HEK293 (cell line): ENCODE data around the gene LRP1B.

Experiments used
- CTCF ChIA-PET: fragments of 350-600 bp; formaldehyde crosslinking; extraction: SDS; loops from one replicate; lab custom pipeline; 2021; ENCODE audit warnings: antibody characterized with exemption; lab: Yijun Ruan, JAX
- POLR2A ChIA-PET: fragments of 300-600 bp; formaldehyde crosslinking; extraction: SDS; loops from one replicate; lab custom pipeline; 2020; ENCODE audit warnings: antibody characterized with exemption, inconsistent platforms; lab: Yijun Ruan, JAX
- H3K27ac ChIP-seq: fragments of 200-500 bp; sonication (Bioruptor generic); 2 replicates; pipeline ENCODE4 v1.5.1; 2014; ENCODE audit warnings: low read depth, low read length, control low read depth, inconsistent platforms; ENCODE audit errors: extremely low read depth
- H3K36me3 ChIP-seq, 2 experiments: fragments of 200-500 bp in 1 of 2; sonication (Bioruptor generic) in 1 of 2; 1 replicate in 1 of 2; 2 replicates in 1 of 2; pipeline ENCODE4 v1.5.1; 2014 to 2017; ENCODE audit warnings: inconsistent platforms in 2 of 2, low read length in 2 of 2; ENCODE audit not compliant: control insufficient read depth in 2 of 2, insufficient read depth in 1 of 2
- H3K4me1 ChIP-seq: fragments of 200-500 bp; sonication (Bioruptor generic); 2 replicates; pipeline ENCODE4 v1.5.1; 2014; ENCODE audit warnings: mild to moderate bottlenecking, low read length, inconsistent platforms; ENCODE audit not compliant: control insufficient read depth, insufficient read depth
- H3K4me3 ChIP-seq: 2 replicates; pipeline ENCODE4 v1.5.1; 2011; ENCODE audit warnings: low read depth, mild to moderate bottlenecking, control low read depth, low read length, moderate library complexity
- H3K9me3 ChIP-seq: fragments of 200-500 bp; sonication (Bioruptor generic); 2 replicates; pipeline ENCODE4 v1.5.1; 2014; ENCODE audit warnings: low read depth, low read length, inconsistent platforms; ENCODE audit not compliant: control insufficient read depth, insufficient read depth
- AEBP2 ChIP-seq: fragments of 450-650 bp; formaldehyde crosslinking; IDR thresholded peaks from 2 replicates; pipeline ENCODE4 v1.5.1; 2016; ENCODE audit warnings: missing biosample characterization, missing genetic modification characterization, borderline replicate concordance
- KLF1 ChIP-seq: fragments of 450-650 bp; formaldehyde crosslinking; IDR thresholded peaks from 2 replicates; pipeline ENCODE4 v1.5.1; 2016; ENCODE audit warnings: missing biosample characterization, missing genetic modification characterization
- OSR2 ChIP-seq: fragments of 450-650 bp; formaldehyde crosslinking; IDR thresholded peaks from 2 replicates; pipeline ENCODE4 v1.5.1; 2016; ENCODE audit warnings: missing biosample characterization, missing genetic modification characterization
- PATZ1 ChIP-seq: fragments of 450-650 bp; formaldehyde crosslinking; IDR thresholded peaks from 2 replicates; pipeline ENCODE4 v1.5.1; 2016; ENCODE audit warnings: missing biosample characterization, missing genetic modification characterization
- TSHZ1 ChIP-seq: fragments of 450-650 bp; formaldehyde crosslinking; IDR thresholded peaks from 2 replicates; pipeline ENCODE4 v1.5.1; 2016; ENCODE audit warnings: missing biosample characterization, missing genetic modification characterization, borderline replicate concordance
- WT1 ChIP-seq: fragments of 450-650 bp; formaldehyde crosslinking; IDR thresholded peaks from 2 replicates; pipeline ENCODE4 v1.5.1; 2016; ENCODE audit warnings: missing biosample characterization, missing genetic modification characterization
- ZBTB21 ChIP-seq: fragments of 450-650 bp; formaldehyde crosslinking; IDR thresholded peaks from 2 replicates; pipeline ENCODE4 v1.5.1; 2017; ENCODE audit warnings: missing biosample characterization, missing genetic modification characterization
- ZNF157 ChIP-seq: fragments of 450-650 bp; formaldehyde crosslinking; IDR thresholded peaks from 2 replicates; pipeline ENCODE4 v1.5.1; 2016; ENCODE audit warnings: missing biosample characterization, missing genetic modification characterization
- ZNF174 ChIP-seq: fragments of 450-650 bp; formaldehyde crosslinking; IDR thresholded peaks from 2 replicates; pipeline ENCODE4 v1.5.0; 2017; ENCODE audit warnings: missing biosample characterization, mild to moderate bottlenecking, missing genetic modification characterization
- ZNF26 ChIP-seq: fragments of 450-650 bp; formaldehyde crosslinking; IDR thresholded peaks from 2 replicates; pipeline ENCODE4 v1.5.1; 2016; ENCODE audit warnings: missing biosample characterization, missing genetic modification characterization
- ZNF280D ChIP-seq: fragments of 450-650 bp; formaldehyde crosslinking; IDR thresholded peaks from 2 replicates; pipeline ENCODE4 v1.5.1; 2016; ENCODE audit warnings: missing biosample characterization, missing genetic modification characterization
- ZNF621 ChIP-seq: fragments of 450-650 bp; formaldehyde crosslinking; IDR thresholded peaks from 2 replicates; pipeline ENCODE4 v1.5.1; 2017; ENCODE audit warnings: missing biosample characterization, missing genetic modification characterization

The LRP1B gene

GRCh38 chr2:142025394-142025793 lies 105.4 kb downstream of the LRP1B start (continued):
- TF ChIP-seq ZBTB21 (no peak), ZNF157 (no peak), TSHZ1 (tag by site-specific recombination) (no peak), PATZ1 (no peak), ZNF280D (tag by site-specific recombination) (no peak)

GRCh38 chr2:142020368-142020767 lies 110.4 kb downstream of the LRP1B start:
- CTCF ChIA-PET = interaction anchor here (0.6 kb wide), 1 partner anchor 887 kb away, joined by 3 read pairs; no protein-coding TSS in a partner anchor
- Histone ChIP-seq H3K4me1 (no peaks in the 10 kb centered on the region), H3K27ac (no peak overlapping the region), H3K4me3 (no peak overlapping the region)
- TF ChIP-seq ZNF174 (no peak), ZNF621 (tag by site-specific recombination) (no peak), WT1 (tag by site-specific recombination) (no peak), OSR2 (tag by site-specific recombination) (no peak), AEBP2 (tag by site-specific recombination) (no peak), ZNF26 (tag by site-specific recombination) (no peak), KLF1 (tag by site-specific recombination) (no peak)
- TF ChIP-seq, all 188 proteins: peak for 0
- H3K36me3 ChIP-seq = no peaks in the 10 kb centered on the region
- POLR2A ChIA-PET = no interaction called here
- H3K9me3 ChIP-seq = no peaks in the 10 kb centered on the region
